Large intestine (tissue), 1 donor: Measurements from ENCODE around the gene APOBEC2. TPM values are rescaled to one million over a fixed set of nuclear protein-coding genes. Genes with fewer than 3 reads are reported as not detected.

Experiments used
- polyA plus RNA-seq: library from polyadenylated mRNA; unstranded; fragments of 120-200 nt; gene quantifications from one replicate; pipeline ENCODE4 v1.2.1, GENCODE V29; 2013

Gene APOBEC2
- polyA plus RNA-seq, 1 donor: 5.6 TPM

Other genes starting within 250 kb of the APOBEC2 start
- gene UNC5CL, start 14.0 kb upstream of the APOBEC2 start, polyA plus RNA-seq: 164 TPM
- 2.3 TPM for gene TSPO2, start 10.7 kb upstream of the APOBEC2 start, polyA plus RNA-seq
- gene OARD1, start 19.2 kb downstream of the APOBEC2 start, polyA plus RNA-seq: 82.5 TPM
- 29.3 TPM for gene NFYA, start 19.8 kb downstream of the APOBEC2 start, polyA plus RNA-seq
- gene TREML1, start 101.1 kb downstream of the APOBEC2 start, polyA plus RNA-seq: 0.07 TPM
- 0.28 TPM for gene TREM2, start 109.9 kb downstream of the APOBEC2 start, polyA plus RNA-seq
- gene TREML2, start 147.9 kb downstream of the APOBEC2 start, polyA plus RNA-seq: 0.43 TPM
- not detected for gene TREML4, start 175.1 kb downstream of the APOBEC2 start, polyA plus RNA-seq
- 0.06 TPM for gene TREM1, start 233.5 kb downstream of the APOBEC2 start, polyA plus RNA-seq